RWPE2 (cell line): ENCODE results near the gene HECTD4.

Experiments
- ATAC-seq: fragments of 200-7000 bp; cut with Tn5 transposase; 3 replicates; pipeline ENCODE4 v1.9.1; 2021; ENCODE audit warnings: low read depth
- DNase-seq: peaks from one replicate; pipeline ENCODE4 v3.0.0-alpha.2; 2020; ENCODE audit warnings: low spot score
- H3K27ac ChIP-seq: fragments of 450-650 bp; 2 replicates; pipeline ENCODE4 v1.5.1; 2017; ENCODE audit warnings: mild to moderate bottlenecking; ENCODE audit not compliant: poor library complexity, severe bottlenecking
- H3K27me3 ChIP-seq: fragments of 250-450 bp; sonication (Bioruptor Pico); 2 replicates; pipeline ENCODE4 v1.5.1; 2021; ENCODE audit warnings: mild to moderate bottlenecking, moderate library complexity; ENCODE audit not compliant: insufficient read depth, poor library complexity, severe bottlenecking
- H3K36me3 ChIP-seq: fragments of 250-450 bp; sonication (Bioruptor Pico); 2 replicates; pipeline ENCODE4 v1.5.1; 2020; ENCODE audit warnings: low read depth, mild to moderate bottlenecking, moderate library complexity
- H3K4me1 ChIP-seq: fragments of 250-450 bp; sonication (Bioruptor Pico); 2 replicates; pipeline ENCODE4 v1.5.1; 2021; ENCODE audit warnings: mild to moderate bottlenecking, moderate library complexity; ENCODE audit not compliant: insufficient read depth, poor library complexity, severe bottlenecking
- H3K4me3 ChIP-seq: fragments of 250-450 bp; sonication (Bioruptor Pico); 2 replicates; pipeline ENCODE4 v1.5.1; 2021; ENCODE audit warnings: mild to moderate bottlenecking, moderate library complexity; ENCODE audit not compliant: severe bottlenecking
- H3K9me3 ChIP-seq: fragments of 250-450 bp; sonication (Bioruptor Pico); 2 replicates; pipeline ENCODE4 v1.5.1; 2021; ENCODE audit warnings: mild to moderate bottlenecking, moderate library complexity; ENCODE audit not compliant: severe bottlenecking
- TF ChIP-seq, protein P1 (sequence below): fragments of 450-650 bp; IDR thresholded peaks from one replicate; pipeline ENCODE4 v1.5.1; 2017; ENCODE audit warnings: mild to moderate bottlenecking, moderate library complexity; ENCODE audit not compliant: poor library complexity, severe bottlenecking

HECTD4 gene

GRCh38 chr12:112216223-112216622 is 166.0 kb downstream of the HECTD4 start:
- H3K27ac ChIP-seq: no peak overlapping the region
- peaks cover 22% of the 10 kb centered on the region for H3K36me3 ChIP-seq
- ATAC-seq (no peak), DNase-seq (no peak)
- TF ChIP-seq, protein P1, sequence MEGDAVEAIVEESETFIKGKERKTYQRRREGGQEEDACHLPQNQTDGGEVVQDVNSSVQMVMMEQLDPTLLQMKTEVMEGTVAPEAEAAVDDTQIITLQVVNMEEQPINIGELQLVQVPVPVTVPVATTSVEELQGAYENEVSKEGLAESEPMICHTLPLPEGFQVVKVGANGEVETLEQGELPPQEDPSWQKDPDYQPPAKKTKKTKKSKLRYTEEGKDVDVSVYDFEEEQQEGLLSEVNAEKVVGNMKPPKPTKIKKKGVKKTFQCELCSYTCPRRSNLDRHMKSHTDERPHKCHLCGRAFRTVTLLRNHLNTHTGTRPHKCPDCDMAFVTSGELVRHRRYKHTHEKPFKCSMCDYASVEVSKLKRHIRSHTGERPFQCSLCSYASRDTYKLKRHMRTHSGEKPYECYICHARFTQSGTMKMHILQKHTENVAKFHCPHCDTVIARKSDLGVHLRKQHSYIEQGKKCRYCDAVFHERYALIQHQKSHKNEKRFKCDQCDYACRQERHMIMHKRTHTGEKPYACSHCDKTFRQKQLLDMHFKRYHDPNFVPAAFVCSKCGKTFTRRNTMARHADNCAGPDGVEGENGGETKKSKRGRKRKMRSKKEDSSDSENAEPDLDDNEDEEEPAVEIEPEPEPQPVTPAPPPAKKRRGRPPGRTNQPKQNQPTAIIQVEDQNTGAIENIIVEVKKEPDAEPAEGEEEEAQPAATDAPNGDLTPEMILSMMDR: no peak
- H3K27me3 ChIP-seq: no peaks in the 10 kb centered on the region
- no peaks in the 10 kb centered on the region for H3K9me3 ChIP-seq
- peaks cover 7% of the 10 kb centered on the region for H3K4me1 ChIP-seq
- no peak overlapping the region for H3K4me3 ChIP-seq

DNA sequence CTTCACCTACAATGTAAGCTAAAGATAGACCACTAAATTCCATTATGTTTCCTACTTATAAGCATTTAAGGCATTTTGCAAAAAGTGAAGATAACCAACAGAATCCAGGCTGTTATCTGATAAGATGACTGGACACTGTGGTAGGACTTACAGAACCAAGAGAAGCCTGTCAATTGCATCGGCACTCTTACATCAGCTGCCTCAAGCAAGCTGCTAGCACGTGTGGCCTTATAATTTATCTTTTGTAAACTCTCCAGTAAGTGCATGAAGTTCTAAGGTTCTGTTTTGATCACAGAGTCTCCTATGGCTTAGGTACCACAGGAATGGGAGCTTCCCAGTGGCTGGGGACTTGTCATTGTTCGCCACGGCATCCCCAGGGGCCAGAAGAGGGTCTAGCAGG is 168.2 kb downstream of the HECTD4 start:
- ATAC-seq: no peak
- peaks cover 32% of the 10 kb centered on the region for H3K36me3 ChIP-seq
- no peak for DNase-seq

GRCh38 chr12:112208301-112208910 is 173.8 kb downstream of the HECTD4 start:
- Histone ChIP-seq H3K4me3 (no peak overlapping the region), H3K27ac (no peak overlapping the region), H3K36me3 (peaks cover 30% of the 10 kb centered on the region), H3K4me1 (no peaks in the 10 kb centered on the region), H3K27me3 (no peaks in the 10 kb centered on the region), H3K9me3 (no peaks in the 10 kb centered on the region)
- TF ChIP-seq, protein P1: no peak
- no peak for DNase-seq
- ATAC-seq: no peak

More for the DNA sequence above, 168.2 kb downstream of the HECTD4 start:
- H3K4me1 ChIP-seq: peaks cover 7% of the 10 kb centered on the region
- H3K27ac ChIP-seq: no peak overlapping the region
- H3K4me3 ChIP-seq: no peak overlapping the region
- TF ChIP-seq, protein P1: no peak
- no peaks in the 10 kb centered on the region for H3K9me3 ChIP-seq
- H3K27me3 ChIP-seq: no peaks in the 10 kb centered on the region

GRCh38 chr12:112207397-112207924 is 174.8 kb downstream of the HECTD4 start:
- Histone ChIP-seq H3K4me1 (no peaks in the 10 kb centered on the region), H3K4me3 (no peak overlapping the region), H3K27ac (no peak overlapping the region), H3K27me3 (no peaks in the 10 kb centered on the region), H3K36me3 (peaks cover 32% of the 10 kb centered on the region), H3K9me3 (no peaks in the 10 kb centered on the region)
- DNase-seq (no peak), ATAC-seq (no peak)
- TF ChIP-seq, protein P1: no peak

- ATAC-seq (no peak), DNase-seq (no peak)
- peaks cover 31% of the 10 kb centered on the region for H3K36me3 ChIP-seq
- H3K4me1 ChIP-seq: no peaks in the 10 kb centered on the region
- no peak overlapping the region for H3K4me3 ChIP-seq
- no peaks in the 10 kb centered on the region for H3K27me3 ChIP-seq
- H3K27ac ChIP-seq: no peak overlapping the region
- TF ChIP-seq, protein P1: no peak
- no peaks in the 10 kb centered on the region for H3K9me3 ChIP-seq
Observed at GRCh38 chr12:112206944-112207343, 175.3 kb downstream of the HECTD4 start.
